ENCODE measurements around the gene NTF4.

The NTF4 gene

GRCh38 chr19:49016067-49016839 is 48.4 kb downstream of the NTF4 start:
- TF ChIP-seq GATA3 (IDR thresholded peaks at IDR 0.05; ENCODE audit: low read depth, low read length), result no peak
- TF ChIP-seq GATA2 (IDR thresholded peaks at IDR 0.05; ENCODE audit: low read depth, low read length), result no peak

GRCh38 chr19:49014870-49015255 is 49.8 kb downstream of the NTF4 start:
- TF ChIP-seq GATA2 (IDR thresholded peaks at IDR 0.05; ENCODE audit: low read depth, low read length), result no peak
- TF ChIP-seq GATA3 (IDR thresholded peaks at IDR 0.05; ENCODE audit: low read depth, low read length), result no peak

DNA sequence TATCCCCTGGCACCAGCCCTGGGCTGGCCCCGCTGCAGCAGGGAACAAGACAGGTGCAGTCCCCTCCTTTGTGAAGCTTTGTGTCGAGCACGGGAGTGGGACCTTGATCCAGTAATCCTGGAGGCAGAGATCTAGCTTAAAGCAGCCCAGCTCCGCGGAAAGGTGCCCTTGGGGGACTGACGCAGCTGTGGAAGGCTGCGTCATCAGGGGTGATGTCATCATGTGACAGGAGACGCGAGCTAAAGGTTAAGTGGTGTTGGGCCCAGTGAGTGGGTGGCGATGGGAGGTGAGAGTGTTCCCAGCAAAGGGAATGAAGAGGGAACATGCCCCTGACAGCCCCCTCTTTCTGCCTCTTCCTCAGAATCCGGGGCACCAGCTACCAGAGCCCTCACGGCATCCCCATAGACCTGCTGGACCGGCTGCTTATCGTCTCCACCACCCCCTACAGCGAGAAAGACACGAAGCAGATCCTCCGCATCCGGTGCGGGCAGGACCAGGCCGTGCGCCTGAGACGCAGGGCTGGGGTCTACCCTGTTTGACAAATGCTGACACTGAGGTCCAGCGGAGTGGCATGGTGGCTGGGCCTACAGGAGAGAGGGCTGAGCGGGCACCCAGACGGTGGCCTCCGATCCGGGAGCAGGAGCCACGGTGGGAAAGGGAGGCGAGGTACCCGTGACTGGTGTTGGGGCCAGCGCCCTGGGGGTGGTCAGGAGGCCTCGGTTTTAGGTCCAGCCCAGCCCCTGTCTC is 50.3 kb downstream of the NTF4 start:
- TF ChIP-seq GATA2 (IDR thresholded peaks at IDR 0.05; ENCODE audit: low read depth, low read length) (no peak), GATA3 (IDR thresholded peaks at IDR 0.05; ENCODE audit: low read depth, low read length) (no peak)

GRCh38 chr19:49011194-49011593 is 53.4 kb downstream of the NTF4 start:
- TF ChIP-seq GATA2 (IDR thresholded peaks at IDR 0.05; ENCODE audit: low read depth, low read length) (no peak), GATA3 (IDR thresholded peaks at IDR 0.05; ENCODE audit: low read depth, low read length) (no peak)
